Thyroid gland (tissue), 4 donors: Measurements from ENCODE around the gene CSTF3. TPM values are rescaled to one million over a fixed set of nuclear protein-coding genes. Genes with fewer than 3 reads are reported as not detected.

ENCODE experiments used
- DNase-seq, 2 donors: peaks; one replicate each; pipeline ENCODE4 v3.0.0-alpha.2; 2019
- H3K27ac ChIP-seq, 3 donors: fragments of 200-600 bp; sonication (generic); 1 replicate in 2 of 3; 2 replicates in 1 of 3; pipeline ENCODE4 v1.5.1; 2016 to 2019; ENCODE audit warnings: mild to moderate bottlenecking in 1 of 3, moderate library complexity in 1 of 3
- H3K27me3 ChIP-seq: fragments of 200-600 bp; sonication (generic); one replicate; pipeline ENCODE4 v1.5.1; 2019
- H3K36me3 ChIP-seq, 2 donors: fragments of 200-600 bp; sonication (generic); one replicate each; pipeline ENCODE4 v1.5.1; 2016 to 2019
- H3K4me1 ChIP-seq, 2 donors: fragments of 200-600 bp; sonication (generic); one replicate each; pipeline ENCODE4 v1.5.1; 2017 to 2019
- H3K4me3 ChIP-seq, 3 donors: fragments of 200-600 bp; sonication (generic); replicated peaks in 1 of 3; 1 replicate in 2 of 3; 2 replicates in 1 of 3; pipeline ENCODE4 v1.5.1; 2016; ENCODE audit warnings: mild to moderate bottlenecking in 1 of 3
- H3K9me3 ChIP-seq: fragments of 200-600 bp; sonication (generic); one replicate; pipeline ENCODE4 v1.5.1; 2017
- POLR2A ChIP-seq, 2 donors: fragments of 450-650 bp; IDR thresholded peaks; one replicate each; pipeline ENCODE4 v1.6.1; 2017; ENCODE audit warnings: antibody characterized with exemption in 2 of 2, mild to moderate bottlenecking in 2 of 2, moderate library complexity in 1 of 2
- WGBS, 2 donors: methylation state at CpG; one replicate each; pipeline ENCODE4 v1.1.5; 2017; 5-methylcytosine and 5-hydroxymethylcytosine counted together
- intact Hi-C: fragments of 100-400 bp; cut with DNase I; formaldehyde crosslinking; loops from one replicate; pipeline ENCODE4 v1.15.1; 2023
- total RNA-seq, 4 donors: library from RNA; depleted of rRNA; stranded (reverse); fragments of >200 nt; gene quantifications; one replicate each; pipeline ENCODE4 v1.2.3, GENCODE V29; 2016
- TF ChIP-seq, protein P1 (sequence below), 6 experiments: fragments of 200-600 bp in 3 of 6; fragments of 450-650 bp in 3 of 6; sonication (generic) in 3 of 6; IDR thresholded peaks; one replicate each; pipeline ENCODE4 v1.5.1; 2016 to 2019; ENCODE audit warnings: antibody characterized with exemption in 6 of 6, mild to moderate bottlenecking in 2 of 6, inconsistent platforms in 1 of 6, moderate library complexity in 1 of 6

CSTF3 gene
- total RNA-seq, 4 donors from 2014 or later, result 18.1 to 30.4 (median 26.2) TPM

DNA sequence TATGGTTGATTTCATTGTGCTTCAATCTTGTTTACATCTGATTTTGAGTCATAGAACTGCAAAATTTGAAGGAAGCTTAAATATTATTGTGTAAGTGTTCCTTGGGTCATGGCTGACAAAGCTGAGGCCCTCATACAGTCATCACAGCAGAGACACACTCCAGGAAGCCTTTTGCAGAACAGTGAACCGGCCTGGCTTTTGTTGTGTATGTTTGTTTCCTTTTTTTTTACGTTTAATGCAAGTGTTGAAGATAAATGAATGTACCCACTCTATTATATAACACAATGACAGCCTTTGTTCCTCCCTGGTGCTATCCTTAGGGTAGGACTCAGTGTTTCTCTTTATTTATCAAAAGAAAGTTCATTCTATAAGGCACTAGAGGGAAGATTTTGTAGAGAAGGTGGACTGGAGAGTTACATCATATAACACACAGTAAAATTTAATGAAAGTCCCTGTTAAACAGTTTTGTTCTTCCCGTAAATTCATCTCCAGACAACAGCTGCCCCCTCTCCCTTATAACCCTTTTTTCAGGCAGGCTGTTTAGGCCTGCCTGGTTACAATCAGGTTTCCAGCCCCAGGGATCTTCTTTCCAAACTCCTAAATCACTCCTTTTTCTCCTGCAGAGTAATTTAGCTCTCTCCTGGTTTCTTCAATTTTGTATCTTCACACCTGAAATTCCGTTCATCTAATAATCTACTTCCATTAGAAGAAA lies 34.3 kb upstream of the CSTF3 start:
- Histone ChIP-seq H3K4me1 (no peaks in the 10 kb centered on the region), H3K36me3 (no peaks in the 10 kb centered on the region), H3K9me3 (no peaks in the 10 kb centered on the region), H3K27ac (no peak overlapping the region), H3K4me3 (no peak overlapping the region), H3K27me3 (no peaks in the 10 kb centered on the region)
- DNase-seq, result peak; percentile 22 to 32
- 65 to 69% methylated on average over 4 of the region's 4 CpGs for WGBS, 2 donors
- TF ChIP-seq, protein P1, sequence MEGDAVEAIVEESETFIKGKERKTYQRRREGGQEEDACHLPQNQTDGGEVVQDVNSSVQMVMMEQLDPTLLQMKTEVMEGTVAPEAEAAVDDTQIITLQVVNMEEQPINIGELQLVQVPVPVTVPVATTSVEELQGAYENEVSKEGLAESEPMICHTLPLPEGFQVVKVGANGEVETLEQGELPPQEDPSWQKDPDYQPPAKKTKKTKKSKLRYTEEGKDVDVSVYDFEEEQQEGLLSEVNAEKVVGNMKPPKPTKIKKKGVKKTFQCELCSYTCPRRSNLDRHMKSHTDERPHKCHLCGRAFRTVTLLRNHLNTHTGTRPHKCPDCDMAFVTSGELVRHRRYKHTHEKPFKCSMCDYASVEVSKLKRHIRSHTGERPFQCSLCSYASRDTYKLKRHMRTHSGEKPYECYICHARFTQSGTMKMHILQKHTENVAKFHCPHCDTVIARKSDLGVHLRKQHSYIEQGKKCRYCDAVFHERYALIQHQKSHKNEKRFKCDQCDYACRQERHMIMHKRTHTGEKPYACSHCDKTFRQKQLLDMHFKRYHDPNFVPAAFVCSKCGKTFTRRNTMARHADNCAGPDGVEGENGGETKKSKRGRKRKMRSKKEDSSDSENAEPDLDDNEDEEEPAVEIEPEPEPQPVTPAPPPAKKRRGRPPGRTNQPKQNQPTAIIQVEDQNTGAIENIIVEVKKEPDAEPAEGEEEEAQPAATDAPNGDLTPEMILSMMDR (IDR thresholded peaks at IDR 0.05), result no peak
- no peak for TF ChIP-seq POLR2A (IDR thresholded peaks at IDR 0.05)
- intact Hi-C loops, result no loop called here

DNA sequence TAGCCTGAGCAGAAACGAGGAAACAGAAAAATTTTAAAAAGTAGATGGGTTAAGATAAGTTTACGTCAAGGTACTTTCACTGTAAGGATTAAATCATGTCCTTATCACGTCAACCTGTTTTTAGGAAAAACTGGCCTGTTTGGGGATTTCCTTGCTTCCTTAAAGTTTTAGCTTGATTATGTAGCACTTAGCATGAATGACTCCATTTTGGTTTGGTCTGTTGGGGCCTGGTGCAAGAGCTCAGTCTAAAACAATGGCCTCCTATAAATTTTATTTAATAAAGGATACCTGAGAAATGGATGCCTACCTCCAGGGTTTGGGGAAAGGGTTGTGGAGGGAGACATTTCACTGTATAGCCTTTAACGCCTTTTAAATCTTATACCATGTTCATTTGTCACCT lies 33.2 kb upstream of the CSTF3 start:
- H3K27me3 ChIP-seq, result no peaks in the 10 kb centered on the region
- no peak for TF ChIP-seq POLR2A (IDR thresholded peaks at IDR 0.05)
- TF ChIP-seq, protein P1 (IDR thresholded peaks at IDR 0.05), result no peak
- 83 to 94% methylated on average over 4 of the region's 4 CpGs for WGBS, 2 donors
- no peak for DNase-seq
- no peaks in the 10 kb centered on the region for H3K9me3 ChIP-seq
- no peak overlapping the region for H3K4me3 ChIP-seq
- H3K36me3 ChIP-seq, result no peaks in the 10 kb centered on the region
- intact Hi-C loops, result no loop called here
- H3K27ac ChIP-seq, result no peak overlapping the region
- no peaks in the 10 kb centered on the region for H3K4me1 ChIP-seq

DNA sequence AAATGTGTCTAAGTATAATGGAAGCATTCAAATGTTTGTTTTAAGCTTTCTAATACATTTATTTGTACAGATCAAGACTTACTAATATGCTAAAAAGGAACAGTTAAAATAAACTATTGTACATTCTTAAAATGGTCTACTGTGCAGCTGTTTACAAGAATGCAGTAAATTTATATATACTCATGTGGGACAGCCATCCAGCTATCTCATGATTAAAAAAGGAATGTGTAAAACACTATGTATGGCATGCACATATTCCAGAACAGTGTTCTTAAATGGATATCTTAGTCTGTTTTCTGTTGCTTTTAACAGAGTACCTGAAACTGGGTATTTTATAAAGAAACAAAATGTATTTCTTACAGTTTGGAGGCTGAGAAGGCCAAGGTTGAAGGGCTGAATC lies 30.2 kb upstream of the CSTF3 start:
- no peak for TF ChIP-seq POLR2A (IDR thresholded peaks at IDR 0.05)
- TF ChIP-seq, protein P1 (IDR thresholded peaks at IDR 0.05), result no peak
- intact Hi-C loops, result no loop called here

DNA sequence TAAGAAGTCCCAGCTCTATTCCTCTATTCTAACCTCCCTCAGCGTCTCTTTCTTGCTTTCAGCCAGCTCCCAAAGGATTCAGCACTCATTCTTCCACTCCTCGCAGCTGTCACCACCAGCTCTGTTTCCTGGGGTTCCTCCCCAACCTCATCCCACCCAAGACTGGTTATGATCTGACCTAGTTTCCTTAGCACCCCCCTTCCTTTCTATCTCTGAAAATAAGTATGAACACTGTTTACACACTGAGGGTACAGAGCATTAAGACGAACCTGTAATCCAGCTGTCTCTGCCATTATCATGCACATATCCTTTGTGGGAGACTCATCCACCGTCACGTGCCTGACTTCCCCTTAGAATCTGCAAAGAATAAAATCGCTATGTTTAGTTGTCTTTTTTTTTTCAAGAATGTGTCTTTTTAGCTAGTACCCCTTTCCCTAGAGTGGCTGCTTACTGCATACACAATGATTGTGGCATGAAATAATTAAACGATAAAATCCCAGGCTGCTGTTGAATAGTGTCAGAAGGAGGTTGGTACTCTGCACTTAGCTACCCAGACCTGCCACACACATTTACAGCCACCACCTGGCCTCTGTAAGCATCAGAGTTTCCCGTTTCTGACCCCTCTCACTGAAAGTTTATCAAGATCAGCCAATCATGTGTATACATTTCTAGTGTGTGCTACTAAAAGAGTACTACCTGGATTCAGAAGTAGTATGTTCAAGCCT lies 26.9 kb upstream of the CSTF3 start:
- 72% methylated on average over 8 of the region's 8 CpGs for WGBS, 2 donors
- Histone ChIP-seq H3K27ac (no peak overlapping the region), H3K4me1 (no peaks in the 10 kb centered on the region), H3K9me3 (no peaks in the 10 kb centered on the region), H3K4me3 (no peak overlapping the region), H3K27me3 (no peaks in the 10 kb centered on the region), H3K36me3 (no peaks in the 10 kb centered on the region)
- DNase-seq, result no peak
- TF ChIP-seq, protein P1 (IDR thresholded peaks at IDR 0.05), result no peak
- no peak for TF ChIP-seq POLR2A (IDR thresholded peaks at IDR 0.05)
- intact Hi-C loops, result no loop called here

More for the DNA sequence above, 30.2 kb upstream of the CSTF3 start:
- H3K9me3 ChIP-seq, result no peaks in the 10 kb centered on the region
- no peaks in the 10 kb centered on the region for H3K36me3 ChIP-seq
- H3K4me3 ChIP-seq, result no peak overlapping the region
- H3K4me1 ChIP-seq, result no peaks in the 10 kb centered on the region
- H3K27me3 ChIP-seq, result no peaks in the 10 kb centered on the region
- no peak overlapping the region for H3K27ac ChIP-seq
- DNase-seq, result no peak

DNA sequence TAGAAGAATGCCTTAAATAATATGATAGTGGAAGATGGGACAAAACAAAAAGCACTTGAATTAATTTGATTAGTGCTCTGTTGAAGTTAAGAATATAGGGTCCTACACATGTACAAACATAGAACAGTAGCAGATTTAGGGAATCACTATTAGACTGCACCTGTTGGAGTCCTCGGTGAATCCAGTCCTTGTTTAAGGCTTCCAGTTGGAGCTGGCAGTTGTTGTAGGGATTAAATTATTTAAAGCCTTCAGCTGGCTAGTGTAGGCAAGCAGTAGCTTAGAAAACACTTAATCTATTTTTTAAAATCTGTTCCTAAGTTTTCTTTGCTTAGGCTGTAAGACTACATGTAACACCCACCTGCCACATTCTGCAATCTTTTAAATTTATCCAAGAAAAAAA lies 24.5 kb upstream of the CSTF3 start:
- TF ChIP-seq, protein P1 (IDR thresholded peaks at IDR 0.05), result no peak
- TF ChIP-seq POLR2A (IDR thresholded peaks at IDR 0.05), result no peak

More for the DNA sequence above, 24.5 kb upstream of the CSTF3 start:
- H3K4me3 ChIP-seq, result no peak overlapping the region
- H3K27me3 ChIP-seq, result no peaks in the 10 kb centered on the region
- no peak overlapping the region for H3K27ac ChIP-seq
- H3K36me3 ChIP-seq, result no peaks in the 10 kb centered on the region
- WGBS, 2 donors, result 88 to 93% methylated on average over 1 of the region's 1 CpG
- no peaks in the 10 kb centered on the region for H3K9me3 ChIP-seq
- DNase-seq, result no peak
- intact Hi-C loops, result no loop called here
- H3K4me1 ChIP-seq, result no peaks in the 10 kb centered on the region
